Panc1 (cell line): ENCODE results near the gene SBF2. TPM values are rescaled to one million over a fixed set of nuclear protein-coding genes. Genes with fewer than 3 reads are reported as not detected.

Source experiments
- ATAC-seq: fragments of 200-7000 bp; cut with Tn5 transposase; 2 replicates; pipeline ENCODE4 v1.9.1; 2020; ENCODE audit warnings: mild to moderate bottlenecking, moderate library complexity
- BruUV-seq: library from RNA; stranded (reverse); fragments of 400-500 nt; replicated peaks from 2 replicates; lab custom pipeline; 2021; lab: Mats Ljungman, UMichigan
- CTCF ChIA-PET: fragments of 300-600 bp; sonication (Branson Sonifier 250); formaldehyde crosslinking; loops from one replicate; lab custom pipeline; 2022; ENCODE audit warnings: antibody characterized with exemption; lab: Charles Lee
- POLR2A ChIA-PET: fragments of 300-600 bp; sonication (Branson Sonifier 250); formaldehyde crosslinking; loops from one replicate; lab custom pipeline; 2022; ENCODE audit warnings: antibody characterized with exemption; lab: Charles Lee
- DNase-seq: peaks from one replicate; pipeline ENCODE4 v3.0.0-alpha.2; 2010; ENCODE audit warnings: low read depth, low spot score
- H3K27ac ChIP-seq: 2 replicates; pipeline ENCODE4 v1.5.1; 2011; ENCODE audit warnings: mild to moderate bottlenecking, low read length, inconsistent platforms
- H3K27me3 ChIP-seq: fragments of 200-500 bp; sonication (Bioruptor generic); 2 replicates; pipeline ENCODE4 v1.6.0; 2014; ENCODE audit warnings: low read length, inconsistent platforms; ENCODE audit not compliant: control insufficient read depth, insufficient read depth
- H3K36me3 ChIP-seq: fragments of 200-500 bp; sonication (Bioruptor generic); 2 replicates; pipeline ENCODE4 v1.5.1; 2014; ENCODE audit warnings: inconsistent platforms, mild to moderate bottlenecking, low read length, moderate library complexity; ENCODE audit not compliant: control insufficient read depth, insufficient read depth
- H3K4me1 ChIP-seq: 2 replicates; pipeline ENCODE4 v1.5.1; 2011; ENCODE audit warnings: inconsistent platforms, mild to moderate bottlenecking, low read length, moderate library complexity; ENCODE audit not compliant: control insufficient read depth, insufficient read depth
- H3K4me3 ChIP-seq, 2 experiments: 2 replicates each; pipeline ENCODE4 v1.5.1; 2011 to 2012; ENCODE audit warnings: low read depth in 2 of 2, low read length in 2 of 2, mild to moderate bottlenecking in 2 of 2, inconsistent platforms in 1 of 2, moderate library complexity in 1 of 2
- H3K9me3 ChIP-seq: fragments of 200-500 bp; sonication (Bioruptor generic); 2 replicates; pipeline ENCODE4 v1.5.1; 2014; ENCODE audit warnings: low read depth, mild to moderate bottlenecking, inconsistent platforms, low read length, moderate library complexity; ENCODE audit not compliant: control insufficient read depth, insufficient read depth
- POLR2AphosphoS5 ChIP-seq: IDR thresholded peaks from 2 replicates; pipeline ENCODE4 v1.6.1; 2012; ENCODE audit warnings: mild to moderate bottlenecking, low read depth, low read length, moderate library complexity
- SIN3A ChIP-seq: IDR thresholded peaks from 2 replicates; pipeline ENCODE4 v1.6.1; 2012; ENCODE audit warnings: low read depth, mild to moderate bottlenecking, low read length, moderate library complexity, borderline replicate concordance; ENCODE audit not compliant: insufficient read depth
- TCF7L2 ChIP-seq: IDR thresholded peaks from 2 replicates; pipeline ENCODE4 v1.6.1; 2011; ENCODE audit warnings: mild to moderate bottlenecking, low read depth, low read length, inconsistent platforms
- in situ Hi-C: cut with HindIII; loops from 2 replicates; pipeline ENCODE4 v1.10.0; 2016; ENCODE audit warnings: low sequenced_read_pairs, low pct_unique_long_range_greater_than_20kb
- intact Hi-C: fragments of 100-400 bp; cut with micrococcal nuclease; formaldehyde crosslinking; loops from one replicate; pipeline ENCODE4 v1.10.0; 2022; ENCODE audit not compliant: unreplicated experiment
- total RNA-seq: library from RNA; stranded (reverse); gene quantifications from one replicate; pipeline ENCODE4 v1.2.1, GENCODE V29; 2021; ENCODE audit not compliant: unreplicated experiment
- TF ChIP-seq, protein P1 (sequence below), 2 experiments: IDR thresholded peaks; 2 replicates each; pipeline ENCODE4 v1.6.1; 2011 to 2012; ENCODE audit warnings: low read depth in 2 of 2, control low read depth in 1 of 2, low read length in 1 of 2, mild to moderate bottlenecking in 1 of 2, moderate library complexity in 1 of 2; ENCODE audit not compliant: insufficient read depth in 1 of 2
- TF ChIP-seq, protein P2 (sequence below): fragments of 450-650 bp; IDR thresholded peaks from 2 replicates; pipeline ENCODE4 v1.5.1; 2017; ENCODE audit warnings: mild to moderate bottlenecking

SBF2 gene
- total RNA-seq, 1 experiment from 2014 or later = 65.0 TPM

DNA sequence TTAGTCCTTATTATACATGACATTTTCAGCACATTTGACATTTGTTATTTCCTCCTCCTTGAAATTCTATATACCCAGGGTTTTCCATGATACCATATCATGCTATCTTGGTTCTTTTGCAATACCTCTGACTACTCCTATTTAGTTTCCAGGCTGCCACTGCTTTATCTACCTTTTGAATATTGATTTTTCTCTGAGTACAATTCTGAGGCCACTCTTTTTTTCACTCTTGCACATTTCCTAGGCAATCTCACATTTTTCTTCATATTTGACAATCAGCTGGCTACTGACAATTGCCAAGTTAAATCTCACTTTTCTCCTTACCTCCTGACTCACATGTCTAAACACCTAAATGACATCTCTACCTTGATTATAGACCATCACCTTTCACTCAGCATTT, 11.9 kb downstream of the SBF2 start:
- ATAC-seq (no peak), DNase-seq (no peak)
- Histone ChIP-seq H3K4me1 (no peaks in the 10 kb centered on the region; the same call in 1 of the 2 replicates), H3K9me3 (no peaks in the 10 kb centered on the region), H3K4me3 (no peak overlapping the region), H3K36me3 (no peaks in the 10 kb centered on the region), H3K27ac (no peak overlapping the region), H3K27me3 (no peaks in the 10 kb centered on the region)
- intact Hi-C loops (no loop called here), in situ Hi-C loops (no loop called here)
- ChIA-PET CTCF (no interaction called here), POLR2A (interaction anchor here (0.6 kb wide), 1 partner anchor 29 kb away, joined by 4 read pairs; no protein-coding TSS in a partner anchor)
- no peak for TF ChIP-seq POLR2AphosphoS5
- TF ChIP-seq, protein P1, sequence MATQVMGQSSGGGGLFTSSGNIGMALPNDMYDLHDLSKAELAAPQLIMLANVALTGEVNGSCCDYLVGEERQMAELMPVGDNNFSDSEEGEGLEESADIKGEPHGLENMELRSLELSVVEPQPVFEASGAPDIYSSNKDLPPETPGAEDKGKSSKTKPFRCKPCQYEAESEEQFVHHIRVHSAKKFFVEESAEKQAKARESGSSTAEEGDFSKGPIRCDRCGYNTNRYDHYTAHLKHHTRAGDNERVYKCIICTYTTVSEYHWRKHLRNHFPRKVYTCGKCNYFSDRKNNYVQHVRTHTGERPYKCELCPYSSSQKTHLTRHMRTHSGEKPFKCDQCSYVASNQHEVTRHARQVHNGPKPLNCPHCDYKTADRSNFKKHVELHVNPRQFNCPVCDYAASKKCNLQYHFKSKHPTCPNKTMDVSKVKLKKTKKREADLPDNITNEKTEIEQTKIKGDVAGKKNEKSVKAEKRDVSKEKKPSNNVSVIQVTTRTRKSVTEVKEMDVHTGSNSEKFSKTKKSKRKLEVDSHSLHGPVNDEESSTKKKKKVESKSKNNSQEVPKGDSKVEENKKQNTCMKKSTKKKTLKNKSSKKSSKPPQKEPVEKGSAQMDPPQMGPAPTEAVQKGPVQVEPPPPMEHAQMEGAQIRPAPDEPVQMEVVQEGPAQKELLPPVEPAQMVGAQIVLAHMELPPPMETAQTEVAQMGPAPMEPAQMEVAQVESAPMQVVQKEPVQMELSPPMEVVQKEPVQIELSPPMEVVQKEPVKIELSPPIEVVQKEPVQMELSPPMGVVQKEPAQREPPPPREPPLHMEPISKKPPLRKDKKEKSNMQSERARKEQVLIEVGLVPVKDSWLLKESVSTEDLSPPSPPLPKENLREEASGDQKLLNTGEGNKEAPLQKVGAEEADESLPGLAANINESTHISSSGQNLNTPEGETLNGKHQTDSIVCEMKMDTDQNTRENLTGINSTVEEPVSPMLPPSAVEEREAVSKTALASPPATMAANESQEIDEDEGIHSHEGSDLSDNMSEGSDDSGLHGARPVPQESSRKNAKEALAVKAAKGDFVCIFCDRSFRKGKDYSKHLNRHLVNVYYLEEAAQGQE (IDR thresholded peaks at IDR 0.05; ENCODE audit: insufficient read depth in 1 of 2, low read depth in 2 of 2, low read length in 1 of 2) = no peak
- no peak for TF ChIP-seq TCF7L2
- TF ChIP-seq, protein P2, sequence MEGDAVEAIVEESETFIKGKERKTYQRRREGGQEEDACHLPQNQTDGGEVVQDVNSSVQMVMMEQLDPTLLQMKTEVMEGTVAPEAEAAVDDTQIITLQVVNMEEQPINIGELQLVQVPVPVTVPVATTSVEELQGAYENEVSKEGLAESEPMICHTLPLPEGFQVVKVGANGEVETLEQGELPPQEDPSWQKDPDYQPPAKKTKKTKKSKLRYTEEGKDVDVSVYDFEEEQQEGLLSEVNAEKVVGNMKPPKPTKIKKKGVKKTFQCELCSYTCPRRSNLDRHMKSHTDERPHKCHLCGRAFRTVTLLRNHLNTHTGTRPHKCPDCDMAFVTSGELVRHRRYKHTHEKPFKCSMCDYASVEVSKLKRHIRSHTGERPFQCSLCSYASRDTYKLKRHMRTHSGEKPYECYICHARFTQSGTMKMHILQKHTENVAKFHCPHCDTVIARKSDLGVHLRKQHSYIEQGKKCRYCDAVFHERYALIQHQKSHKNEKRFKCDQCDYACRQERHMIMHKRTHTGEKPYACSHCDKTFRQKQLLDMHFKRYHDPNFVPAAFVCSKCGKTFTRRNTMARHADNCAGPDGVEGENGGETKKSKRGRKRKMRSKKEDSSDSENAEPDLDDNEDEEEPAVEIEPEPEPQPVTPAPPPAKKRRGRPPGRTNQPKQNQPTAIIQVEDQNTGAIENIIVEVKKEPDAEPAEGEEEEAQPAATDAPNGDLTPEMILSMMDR = no peak
- TF ChIP-seq SIN3A = no peak
- TSS peak; percentile 21 for BruUV-seq

GRCh38 chr11:10275714-10276113, 18.3 kb downstream of the SBF2 start:
- ATAC-seq = no peak
- H3K4me1 ChIP-seq = peaks cover 12% of the 10 kb centered on the region
- DNase-seq = no peak
- no peaks in the 10 kb centered on the region for H3K27me3 ChIP-seq
- CTCF ChIA-PET = no interaction called here
- H3K36me3 ChIP-seq = no peaks in the 10 kb centered on the region
- POLR2A ChIA-PET = no interaction called here
- no TSS peak for BruUV-seq
- H3K9me3 ChIP-seq = no peaks in the 10 kb centered on the region
- H3K4me3 ChIP-seq = no peak overlapping the region
- intact Hi-C loops = no loop called here
- TF ChIP-seq, protein P2 = no peak
- TF ChIP-seq TCF7L2 = no peak
- TF ChIP-seq, protein P1 (IDR thresholded peaks at IDR 0.05; ENCODE audit: insufficient read depth in 1 of 2, low read depth in 2 of 2, low read length in 1 of 2) = no peak
- TF ChIP-seq SIN3A = no peak
- no peak for TF ChIP-seq POLR2AphosphoS5
- in situ Hi-C loops = no loop called here
- peak overlapping the region; percentile 5; the same call in 1 of the 2 replicates for H3K27ac ChIP-seq
